Epithelial cell of proximal tubule (primary cell): ENCODE results near the gene MED13. TPM values are rescaled to one million over a fixed set of nuclear protein-coding genes. Genes with fewer than 3 reads are reported as not detected.

Experiments
- DNase-seq: peaks from one replicate; pipeline ENCODE4 v3.0.0-alpha.2; 2011; ENCODE audit warnings: low read depth
- H3K4me3 ChIP-seq: 2 replicates; pipeline ENCODE4 v1.5.1; 2011; ENCODE audit warnings: low read depth, mild to moderate bottlenecking, low read length
- CTCF ChIP-seq: conservative IDR thresholded peaks from 2 replicates; pipeline ENCODE4 v1.5.1; 2012; ENCODE audit warnings: low read depth, mild to moderate bottlenecking, low read length
- total RNA-seq: library from RNA; depleted of rRNA; stranded (reverse); fragments of >200 nt; gene quantifications from 2 replicates; pipeline ENCODE4 v1.2.3, GENCODE V29; 2015

MED13 gene
- total RNA-seq, 1 donor from 2014 or later = 21.1 TPM

- TF ChIP-seq CTCF = peak; percentile 99
- no peak overlapping the region for H3K4me3 ChIP-seq
- peak; percentile 57 for DNase-seq
Observed at GRCh38 chr17:62109378-62109902, 44.4 kb upstream of the MED13 start.

- H3K4me3 ChIP-seq = no peak overlapping the region
- DNase-seq = no peak
- TF ChIP-seq CTCF = no peak
Observed at GRCh38 chr17:62105861-62106260, 40.8 kb upstream of the MED13 start.

GRCh38 chr17:62105357-62105756, 40.3 kb upstream of the MED13 start:
- TF ChIP-seq CTCF = no peak
- H3K4me3 ChIP-seq = no peak overlapping the region
- DNase-seq = no peak

- DNase-seq = no peak
- no peak overlapping the region for H3K4me3 ChIP-seq
- no peak for TF ChIP-seq CTCF
Observed at GRCh38 chr17:62101515-62101914, 36.4 kb upstream of the MED13 start.

GRCh38 chr17:62101090-62101489, 36.0 kb upstream of the MED13 start:
- DNase-seq = no peak
- no peak overlapping the region for H3K4me3 ChIP-seq
- TF ChIP-seq CTCF = no peak

GRCh38 chr17:62100055-62100454, 35.0 kb upstream of the MED13 start:
- H3K4me3 ChIP-seq = no peak overlapping the region
- TF ChIP-seq CTCF = no peak
- DNase-seq = no peak

GRCh38 chr17:62099532-62099931, 34.5 kb upstream of the MED13 start:
- no peak overlapping the region for H3K4me3 ChIP-seq
- no peak for TF ChIP-seq CTCF
- DNase-seq = no peak
